ENCODE data around the gene CYP2E1. TPM values are rescaled to one million over a fixed set of nuclear protein-coding genes. Genes with fewer than 3 reads are reported as not detected.

The CYP2E1 gene
- total RNA-seq, 1 experiment from 2014 or later = not detected

GRCh38 chr10:133544506-133544905, 17.3 kb downstream of the CYP2E1 start:
- ChIA-PET POLR2A (no interaction called here), CTCF (no interaction called here)
- DNase-seq = no peak
- H3K9me3 ChIP-seq = peaks cover 4% of the 10 kb centered on the region
- no peaks in the 10 kb centered on the region for H3K36me3 Mint-ChIP-seq (ENCODE audit: insufficient read depth, unreplicated experiment)
- intact Hi-C loops (cut with micrococcal nuclease; ENCODE audit: unreplicated experiment) = no loop called here
- peaks cover 14% of the 10 kb centered on the region for H3K27me3 Mint-ChIP-seq (ENCODE audit: insufficient read depth, unreplicated experiment)
- H3K27me3 ChIP-seq (replicated peaks; ENCODE audit: control insufficient read depth, insufficient read depth, low read length) = no peaks in the 10 kb centered on the region; the same call in 1 of the 2 replicates
- no TSS peak for BruUV-seq (replicated peaks)
- no peak overlapping the region for H3K4me3 Mint-ChIP-seq (ENCODE audit: unreplicated experiment)
- no peaks in the 10 kb centered on the region for H3K4me1 Mint-ChIP-seq (ENCODE audit: low read depth, unreplicated experiment)
- H3K27ac Mint-ChIP-seq (ENCODE audit: unreplicated experiment) = no peak overlapping the region
- TF ChIP-seq CTCF (IDR thresholded peaks at IDR 0.05; ENCODE audit: insufficient read depth in 1 of 2, low read depth in 1 of 2, low read length in 1 of 2, severe bottlenecking in 1 of 2, unreplicated experiment in 1 of 2) = no peak
- peaks cover 30% of the 10 kb centered on the region for H3K9me3 Mint-ChIP-seq (ENCODE audit: unreplicated experiment)
- no peak overlapping the region for H3K4me3 ChIP-seq (ENCODE audit: low read depth, low read length)
- H3K4me1 ChIP-seq = no peaks in the 10 kb centered on the region
- H3K36me3 ChIP-seq (ENCODE audit: control insufficient read depth, insufficient read depth, low read length) = no peaks in the 10 kb centered on the region

DNA sequence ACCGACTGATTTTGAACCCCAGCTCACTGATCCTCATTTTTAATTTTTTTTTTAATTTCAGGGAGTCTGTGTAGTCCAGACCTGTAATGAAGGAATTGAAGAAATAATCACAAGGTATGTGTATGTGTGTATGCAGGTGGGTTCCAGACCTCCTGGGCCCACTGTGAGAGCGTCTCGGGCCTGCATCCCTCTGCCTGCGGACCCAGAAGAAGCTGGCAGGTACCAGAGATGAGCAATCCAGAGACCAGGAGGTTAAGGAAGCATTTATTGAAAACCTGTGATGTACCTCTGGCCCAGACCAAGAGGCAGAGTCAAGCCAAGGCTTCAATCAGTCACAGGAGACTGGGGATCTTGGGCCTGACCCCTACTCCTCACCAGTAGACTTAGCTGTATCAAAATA, 27.4 kb downstream of the CYP2E1 start:
- Mint-ChIP-seq H3K4me1 (ENCODE audit: low read depth, unreplicated experiment) (no peaks in the 10 kb centered on the region), H3K9me3 (ENCODE audit: unreplicated experiment) (no peaks in the 10 kb centered on the region), H3K27me3 (ENCODE audit: insufficient read depth, unreplicated experiment) (peaks cover 22% of the 10 kb centered on the region), H3K27ac (ENCODE audit: unreplicated experiment) (no peak overlapping the region), H3K4me3 (ENCODE audit: unreplicated experiment) (no peak overlapping the region), H3K36me3 (ENCODE audit: insufficient read depth, unreplicated experiment) (no peaks in the 10 kb centered on the region)
- H3K4me1 ChIP-seq = no peaks in the 10 kb centered on the region
- POLR2A ChIA-PET = no interaction called here
- TF ChIP-seq CTCF (IDR thresholded peaks at IDR 0.05; ENCODE audit: insufficient read depth in 1 of 2, low read depth in 1 of 2, low read length in 1 of 2, severe bottlenecking in 1 of 2, unreplicated experiment in 1 of 2) = no peak
- no peak overlapping the region for H3K4me3 ChIP-seq (ENCODE audit: low read depth, low read length)
- no TSS peak for BruUV-seq (replicated peaks)
- DNase-seq = no peak
- intact Hi-C loops (cut with micrococcal nuclease; ENCODE audit: unreplicated experiment) = no loop called here
- CTCF ChIA-PET = no interaction called here
- H3K27me3 ChIP-seq (replicated peaks; ENCODE audit: control insufficient read depth, insufficient read depth, low read length) = no peaks in the 10 kb centered on the region
- H3K9me3 ChIP-seq = no peaks in the 10 kb centered on the region
- H3K36me3 ChIP-seq (ENCODE audit: control insufficient read depth, insufficient read depth, low read length) = no peaks in the 10 kb centered on the region

GRCh38 chr10:133555521-133555920, 28.4 kb downstream of the CYP2E1 start:
- ChIA-PET POLR2A (no interaction called here), CTCF (no interaction called here)
- Histone ChIP-seq H3K9me3 (no peaks in the 10 kb centered on the region), H3K36me3 (ENCODE audit: control insufficient read depth, insufficient read depth, low read length) (no peaks in the 10 kb centered on the region), H3K27me3 (replicated peaks; ENCODE audit: control insufficient read depth, insufficient read depth, low read length) (no peaks in the 10 kb centered on the region), H3K4me1 (no peaks in the 10 kb centered on the region), H3K4me3 (ENCODE audit: low read depth, low read length) (no peak overlapping the region)
- Mint-ChIP-seq H3K36me3 (ENCODE audit: insufficient read depth, unreplicated experiment) (no peaks in the 10 kb centered on the region), H3K4me3 (ENCODE audit: unreplicated experiment) (no peak overlapping the region), H3K27ac (ENCODE audit: unreplicated experiment) (no peak overlapping the region), H3K27me3 (ENCODE audit: insufficient read depth, unreplicated experiment) (peaks cover 19% of the 10 kb centered on the region), H3K4me1 (ENCODE audit: low read depth, unreplicated experiment) (no peaks in the 10 kb centered on the region), H3K9me3 (ENCODE audit: unreplicated experiment) (no peaks in the 10 kb centered on the region)
- no peak for TF ChIP-seq CTCF (IDR thresholded peaks at IDR 0.05; ENCODE audit: insufficient read depth in 1 of 2, low read depth in 1 of 2, low read length in 1 of 2, severe bottlenecking in 1 of 2, unreplicated experiment in 1 of 2)
- no TSS peak for BruUV-seq (replicated peaks)
- DNase-seq = no peak
- intact Hi-C loops (cut with micrococcal nuclease; ENCODE audit: unreplicated experiment) = no loop called here

Data from Caco-2 (cell line).